H9 (cell line): ENCODE measurements around the gene PRKAR2A. TPM values are rescaled to one million over a fixed set of nuclear protein-coding genes. Genes with fewer than 3 reads are reported as not detected.

Experiments used
- DNase-seq: peaks from one replicate; pipeline ENCODE4 v3.0.0-alpha.2; 2017
- H2AFZ ChIP-seq: one replicate; pipeline ENCODE4 v1.6.1; 2013; ENCODE audit warnings: mild to moderate bottlenecking, low read length, control low read depth, moderate library complexity
- H2AK5ac ChIP-seq: 2 replicates; pipeline ENCODE4 v1.6.1; 2013; ENCODE audit warnings: low read length, control low read depth, mixed read lengths; ENCODE audit not compliant: insufficient read length
- H2BK120ac ChIP-seq: one replicate; pipeline ENCODE4 v1.6.1; 2013; ENCODE audit warnings: low read depth, mild to moderate bottlenecking, low read length, control low read depth, inconsistent platforms; ENCODE audit not compliant: poor library complexity, severe bottlenecking
- H2BK12ac ChIP-seq: 2 replicates; pipeline ENCODE4 v1.6.1; 2013; ENCODE audit warnings: low read length, control low read depth, mixed read lengths, low read depth; ENCODE audit not compliant: insufficient read length
- H2BK15ac ChIP-seq: 2 replicates; pipeline ENCODE4 v1.6.1; 2013; ENCODE audit warnings: low read depth, low read length, control low read depth
- H2BK20ac ChIP-seq: one replicate; pipeline ENCODE4 v1.6.1; 2013; ENCODE audit warnings: low read depth, mild to moderate bottlenecking, low read length, control low read depth, inconsistent platforms; ENCODE audit not compliant: poor library complexity, severe bottlenecking
- H2BK5ac ChIP-seq: 2 replicates; pipeline ENCODE4 v1.6.1; 2013; ENCODE audit warnings: low read length, control low read depth, mixed read lengths; ENCODE audit not compliant: insufficient read length
- H3K14ac ChIP-seq: 2 replicates; pipeline ENCODE4 v1.6.1; 2013; ENCODE audit warnings: low read length, control low read depth; ENCODE audit not compliant: insufficient read depth
- H3K18ac ChIP-seq: 2 replicates; pipeline ENCODE4 v1.6.1; 2013; ENCODE audit warnings: low read depth, mild to moderate bottlenecking, mixed read lengths, low read length, control low read depth; ENCODE audit not compliant: insufficient read length
- H3K23ac ChIP-seq: 2 replicates; pipeline ENCODE4 v1.6.1; 2013; ENCODE audit warnings: low read length, control low read depth, mixed read lengths, low read depth; ENCODE audit not compliant: insufficient read length
- H3K23me2 ChIP-seq: 2 replicates; pipeline ENCODE4 v1.6.1; 2013; ENCODE audit warnings: low read depth, mild to moderate bottlenecking, mixed read lengths, low read length, control low read depth; ENCODE audit not compliant: insufficient read length, poor library complexity, severe bottlenecking
- H3K27ac ChIP-seq: 2 replicates; pipeline ENCODE4 v1.5.1; 2013; ENCODE audit warnings: low read length, control low read depth, mixed read lengths, low read depth; ENCODE audit not compliant: insufficient read length
- H3K27me3 ChIP-seq: 2 replicates; pipeline ENCODE4 v1.6.1; 2013; ENCODE audit warnings: low read length, control low read depth, inconsistent platforms; ENCODE audit not compliant: insufficient read depth
- H3K4ac ChIP-seq: 2 replicates; pipeline ENCODE4 v1.6.1; 2013; ENCODE audit warnings: low read depth, mild to moderate bottlenecking, control low read depth, inconsistent platforms, low read length, moderate library complexity
- H3K4me1 ChIP-seq: 2 replicates; pipeline ENCODE4 v1.6.1; 2013; ENCODE audit warnings: low read length, control low read depth, inconsistent platforms; ENCODE audit not compliant: insufficient read depth
- H3K4me2 ChIP-seq: 2 replicates; pipeline ENCODE4 v1.6.1; 2013; ENCODE audit warnings: low read length, control low read depth, mixed read lengths; ENCODE audit not compliant: insufficient read length, insufficient read depth
- H3K56ac ChIP-seq: 2 replicates; pipeline ENCODE4 v1.6.1; 2013; ENCODE audit warnings: low read depth, mild to moderate bottlenecking, mixed read lengths, low read length, control low read depth; ENCODE audit not compliant: insufficient read length
- H3K79me1 ChIP-seq: 2 replicates; pipeline ENCODE4 v1.6.1; 2013; ENCODE audit warnings: low read depth, mild to moderate bottlenecking, moderate library complexity, low read length, control low read depth, inconsistent platforms; ENCODE audit not compliant: insufficient read depth, poor library complexity, severe bottlenecking
- H3K79me2 ChIP-seq: 2 replicates; pipeline ENCODE4 v1.6.1; 2013; ENCODE audit warnings: low read length, control low read depth, inconsistent platforms; ENCODE audit not compliant: insufficient read depth
- H3K9ac ChIP-seq: 2 replicates; pipeline ENCODE4 v1.6.1; 2013; ENCODE audit warnings: low read length, control low read depth, mixed read lengths; ENCODE audit not compliant: insufficient read length; ENCODE audit errors: extremely low read depth
- H3K9me3 ChIP-seq: one replicate; pipeline ENCODE4 v1.6.1; 2013; ENCODE audit warnings: low read depth, low read length, inconsistent platforms; ENCODE audit not compliant: control insufficient read depth
- H3T11ph ChIP-seq: one replicate; pipeline ENCODE4 v1.6.1; 2013; ENCODE audit warnings: mild to moderate bottlenecking, low read length, control low read depth, inconsistent platforms
- H4K20me1 ChIP-seq: one replicate; pipeline ENCODE4 v1.6.1; 2013; ENCODE audit not compliant: control insufficient read depth, insufficient read length, insufficient read depth
- H4K5ac ChIP-seq: 2 replicates; pipeline ENCODE4 v1.6.1; 2013; ENCODE audit warnings: low read depth, mild to moderate bottlenecking, mixed read lengths, low read length, control low read depth; ENCODE audit not compliant: insufficient read length
- H4K8ac ChIP-seq: replicated peaks from 2 replicates; pipeline ENCODE4 v1.6.1; 2013; ENCODE audit warnings: low read length, control low read depth, mixed read lengths, low read depth; ENCODE audit not compliant: insufficient read length
- H4K91ac ChIP-seq: 2 replicates; pipeline ENCODE4 v1.6.1; 2013; ENCODE audit warnings: low read depth, mild to moderate bottlenecking, moderate library complexity, mixed read lengths, low read length, control low read depth; ENCODE audit not compliant: insufficient read length
- H3K27ac Mint-ChIP-seq, 3 experiments: 2 replicates in 2 of 3; 3 replicates in 1 of 3; pipeline ENCODE4 v1.8.0; 2020 to 2021; ENCODE audit warnings: mixed read lengths in 3 of 3, mild to moderate bottlenecking in 1 of 3, moderate library complexity in 1 of 3
- H3K27me3 Mint-ChIP-seq: 2 replicates; pipeline ENCODE4 v1.8.0; 2021; ENCODE audit warnings: low read depth, mild to moderate bottlenecking, moderate library complexity, mixed read lengths
- H3K36me3 Mint-ChIP-seq, 3 experiments: 2 replicates in 2 of 3; 3 replicates in 1 of 3; pipeline ENCODE4 v1.8.0; 2020 to 2021; ENCODE audit warnings: low read depth in 3 of 3, mixed read lengths in 3 of 3; ENCODE audit not compliant: insufficient read depth in 1 of 3
- H3K4me1 Mint-ChIP-seq, 2 experiments: 2 replicates each; pipeline ENCODE4 v1.8.0; 2020; ENCODE audit warnings: mixed read lengths in 2 of 2
- H3K4me3 Mint-ChIP-seq, 2 experiments: 2 replicates in 1 of 2; 3 replicates in 1 of 2; pipeline ENCODE4 v1.8.0; 2020 to 2021; ENCODE audit warnings: mild to moderate bottlenecking in 2 of 2, mixed read lengths in 2 of 2, moderate library complexity in 1 of 2
- H3K9me3 Mint-ChIP-seq, 2 experiments: 2 replicates in 1 of 2; 3 replicates in 1 of 2; pipeline ENCODE4 v1.8.0; 2020; ENCODE audit warnings: mild to moderate bottlenecking in 2 of 2, mixed read lengths in 2 of 2, moderate library complexity in 1 of 2
- CTCF ChIP-seq: fragments of 200-600 bp; sonication (generic); conservative IDR thresholded peaks from 3 replicates; pipeline ENCODE4 v1.8.0; 2021; ENCODE audit warnings: antibody characterized with exemption, mild to moderate bottlenecking
- WGBS: extraction: QIAGEN DNeasy Blood & Tissue Kit; methylation state at CpG from one replicate; pipeline ENCODE4 v1.1.7; 2013; ENCODE audit warnings: missing lambda C conversion rate, low lambda C conversion rate, mixed read lengths; ENCODE audit not compliant: insufficient read length; ENCODE audit errors: extremely low coverage; 5-methylcytosine and 5-hydroxymethylcytosine counted together
- total RNA-seq: library from RNA; stranded (reverse); gene quantifications from 2 replicates; pipeline ENCODE4 v1.2.1, GENCODE V29; 2021

Gene PRKAR2A
- total RNA-seq, 1 experiment from 2014 or later, result 39.1 TPM

- no peak overlapping the region for H2BK120ac ChIP-seq
- H3K14ac ChIP-seq, result no peak overlapping the region
- H3K27me3 Mint-ChIP-seq, result no peaks in the 10 kb centered on the region
- H3K9me3 ChIP-seq, result no peaks in the 10 kb centered on the region
- no peaks in the 10 kb centered on the region for H3K4me1 Mint-ChIP-seq
- H3K79me1 ChIP-seq, result no peaks in the 10 kb centered on the region
- no peak overlapping the region for H4K8ac ChIP-seq
- DNase-seq, result no peak
- H3K4me1 ChIP-seq, result no peaks in the 10 kb centered on the region
- no peak overlapping the region for H3T11ph ChIP-seq
- H3K4me3 Mint-ChIP-seq, result no peak overlapping the region
- no peaks in the 10 kb centered on the region for H3K9me3 Mint-ChIP-seq
- H2AFZ ChIP-seq, result no peak overlapping the region
- no peak overlapping the region for H2AK5ac ChIP-seq
- H3K4ac ChIP-seq, result no peak overlapping the region
- TF ChIP-seq CTCF, result no peak
- H3K27ac Mint-ChIP-seq, result no peak overlapping the region
- no peaks in the 10 kb centered on the region for H4K20me1 ChIP-seq
- H3K27ac ChIP-seq, result no peak overlapping the region
- no peaks in the 10 kb centered on the region for H3K23me2 ChIP-seq
- H4K91ac ChIP-seq, result no peak overlapping the region
- no peaks in the 10 kb centered on the region for H3K79me2 ChIP-seq
- H2BK20ac ChIP-seq, result no peak overlapping the region
- no peak overlapping the region for H3K56ac ChIP-seq
- WGBS, result no CpG with 5 or more reads among the region's 4 CpGs
- H2BK5ac ChIP-seq, result no peak overlapping the region
- H4K5ac ChIP-seq, result no peak overlapping the region
- H3K9ac ChIP-seq, result no peak overlapping the region
- no peaks in the 10 kb centered on the region for H3K27me3 ChIP-seq
- no peak overlapping the region for H2BK15ac ChIP-seq
- H3K36me3 Mint-ChIP-seq, result peaks cover 0 to 7% (median 5%) of the 10 kb centered on the region in 3 experiments; a peak in 3 of 7 replicates
- no peak overlapping the region for H3K23ac ChIP-seq
- no peak overlapping the region for H3K18ac ChIP-seq
- H3K4me2 ChIP-seq, result no peak overlapping the region
- H2BK12ac ChIP-seq, result no peak overlapping the region
These were observed 100.0 kb downstream of the PRKAR2A start for GRCh38 chr3:48747706-48748105.
